Stimulated activated CD8-positive, alpha-beta memory T cell treated with anti-CD3 and anti-CD28 coated beads, Interleukin-7, amount 100 ng/mL, for 24 hours (primary cell): ENCODE measurements around the gene ZDHHC14.
"Not testable (repeated sequence)": the region's sequence is repeated elsewhere in the genome, so short reads cannot be mapped to it uniquely, and the experiment has no call there.

Experiments
- DNase-seq: peaks from one replicate; pipeline ENCODE4 v3.0.0-alpha.2; 2020; ENCODE audit warnings: low read depth

ZDHHC14 gene

DNA sequence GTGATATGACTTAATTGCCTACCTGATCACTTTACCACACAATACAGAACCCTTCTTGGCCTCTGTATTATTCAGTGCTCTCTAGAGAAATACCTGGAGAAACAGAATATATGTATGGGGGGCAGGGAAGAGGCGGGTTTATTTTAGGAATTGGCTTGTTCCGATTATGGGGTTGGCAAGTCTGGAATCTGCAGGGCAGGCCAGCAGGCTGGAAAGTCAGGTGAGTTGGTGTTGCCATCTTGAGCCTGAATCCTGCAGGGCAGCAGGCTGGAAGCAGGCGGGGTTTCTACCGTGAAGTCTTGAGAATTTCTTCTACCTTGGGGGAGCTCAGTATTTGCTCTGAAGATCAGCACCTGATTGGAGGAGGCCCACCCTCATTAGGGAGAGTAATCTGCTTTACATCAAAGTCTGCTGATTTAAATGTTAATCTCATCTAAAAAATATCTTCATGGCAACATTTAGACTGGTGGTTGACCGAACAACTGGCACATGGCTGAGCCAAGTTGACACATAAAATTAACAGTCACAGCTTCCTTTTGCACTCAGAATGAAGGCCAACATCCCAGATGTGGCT is 193.9 kb downstream of the ZDHHC14 start:
- no peak for DNase-seq

DNA sequence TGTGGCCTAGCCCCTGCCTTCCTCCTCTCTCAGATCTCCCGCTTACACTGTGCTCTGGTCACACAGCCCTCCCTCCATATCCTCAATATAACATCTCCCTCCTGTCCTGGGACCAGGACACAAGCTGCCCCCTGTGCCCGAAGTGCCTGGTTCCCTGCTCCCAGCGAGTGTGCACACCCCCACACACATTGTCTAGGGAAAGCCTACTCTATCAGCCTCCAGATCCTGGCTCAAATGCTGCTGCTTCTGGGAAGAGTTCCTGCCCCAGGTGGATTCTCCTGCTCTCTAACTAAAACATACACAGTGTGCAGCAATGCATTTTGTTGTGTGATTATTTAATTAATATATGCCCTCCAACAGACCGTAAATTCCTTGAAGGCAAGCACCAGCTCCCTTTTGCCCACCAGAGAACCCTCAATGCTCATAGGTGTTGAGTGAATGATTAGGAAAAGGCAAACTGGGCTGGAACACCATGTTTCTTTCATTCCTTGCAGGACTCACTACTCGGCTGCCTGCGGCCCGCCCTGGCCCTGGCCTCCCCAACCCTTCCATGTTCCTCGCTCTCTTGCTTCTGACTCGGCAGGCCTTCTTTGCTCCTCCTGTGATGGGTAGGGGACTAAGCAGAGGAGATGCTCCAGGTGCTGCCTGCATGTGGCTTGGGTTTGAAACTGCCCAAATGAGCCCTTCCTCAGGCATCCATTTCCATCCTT is 194.6 kb downstream of the ZDHHC14 start:
- DNase-seq: no peak

DNA sequence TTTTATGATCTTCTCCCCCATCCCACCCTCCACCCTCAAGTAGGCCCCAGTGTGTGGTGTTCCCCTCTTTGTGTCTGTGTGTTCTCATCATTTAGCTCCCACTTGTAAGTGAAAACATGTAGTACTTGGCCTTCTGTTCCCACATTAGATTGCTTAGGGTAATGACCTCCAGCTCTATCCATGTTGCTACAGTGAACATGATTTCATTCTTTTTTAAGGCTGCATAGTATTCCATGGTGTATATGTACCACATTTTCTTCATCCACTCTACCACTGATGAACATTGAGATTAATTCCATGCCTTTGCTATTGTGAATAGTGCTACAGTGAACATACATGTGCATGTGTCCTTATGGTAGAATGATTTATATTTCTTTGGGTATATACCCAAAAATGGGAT is 196.0 kb downstream of the ZDHHC14 start:
- DNase-seq: not testable (repeated sequence)

DNA sequence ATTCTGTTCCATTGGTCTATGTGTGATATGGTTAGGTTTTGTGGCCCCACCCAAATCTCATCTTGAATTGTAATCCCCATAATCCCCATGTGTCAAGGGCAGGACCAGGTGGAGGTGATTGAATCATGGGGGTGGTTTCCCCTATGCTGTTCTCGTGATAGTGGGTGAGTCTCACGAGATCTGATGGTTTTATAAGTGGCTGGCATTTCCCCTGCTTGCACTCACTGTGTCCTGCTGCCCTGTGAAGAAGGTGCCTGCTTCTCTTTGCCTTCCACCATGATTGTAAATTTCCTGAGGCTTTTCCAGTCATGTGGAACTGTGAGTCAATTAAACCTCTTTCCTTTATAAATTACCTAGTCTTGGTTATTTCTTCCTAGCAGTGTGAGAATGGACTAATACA is 197.5 kb downstream of the ZDHHC14 start:
- DNase-seq: not testable (repeated sequence)

DNA sequence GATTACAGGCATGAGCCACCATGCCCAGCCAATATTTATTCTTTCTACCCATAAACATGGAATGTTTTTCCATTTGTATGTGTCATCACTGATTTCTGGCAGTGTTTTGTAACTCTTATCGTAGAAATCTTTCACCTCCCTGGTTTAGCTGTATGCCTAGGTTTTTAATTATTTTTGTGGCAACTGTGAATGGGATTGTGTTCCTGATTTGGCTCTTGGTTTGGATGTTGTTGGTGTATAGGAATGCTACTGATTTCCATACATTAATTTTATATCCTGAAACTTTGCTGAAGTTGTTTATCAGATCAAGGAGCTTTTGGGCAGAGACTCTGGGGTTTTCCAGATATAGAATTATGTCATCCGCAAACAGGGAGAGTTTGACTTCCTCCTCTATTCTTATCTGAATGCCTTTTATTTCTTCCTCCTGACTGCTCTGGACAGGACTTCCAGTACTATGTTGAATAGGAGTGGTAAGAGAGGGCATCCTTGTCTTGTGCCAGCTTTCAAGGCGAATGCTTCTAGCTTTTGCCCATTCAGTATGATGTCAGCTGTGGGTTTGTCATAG is 198.6 kb downstream of the ZDHHC14 start:
- no peak for DNase-seq

DNA sequence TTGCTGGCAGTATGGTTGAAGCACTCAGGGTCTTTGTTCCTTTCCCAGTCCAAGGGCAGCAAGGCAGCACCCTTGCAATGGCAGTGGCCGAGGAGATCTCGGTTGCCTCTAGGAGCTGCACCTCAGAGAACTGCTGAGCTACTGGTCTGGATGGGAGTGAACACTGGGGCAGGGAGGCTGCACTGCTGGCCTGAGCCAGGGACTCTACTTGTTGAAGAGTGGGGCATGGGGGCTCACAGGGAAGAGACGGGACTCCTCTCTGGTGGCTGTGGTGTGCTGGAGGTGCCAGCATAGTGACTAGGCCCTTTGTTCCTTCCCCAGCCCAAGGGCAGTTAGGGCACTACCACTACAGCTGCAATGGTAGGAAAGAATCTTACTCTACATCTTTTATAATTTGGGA is 203.0 kb downstream of the ZDHHC14 start:
- DNase-seq: no peak

DNA sequence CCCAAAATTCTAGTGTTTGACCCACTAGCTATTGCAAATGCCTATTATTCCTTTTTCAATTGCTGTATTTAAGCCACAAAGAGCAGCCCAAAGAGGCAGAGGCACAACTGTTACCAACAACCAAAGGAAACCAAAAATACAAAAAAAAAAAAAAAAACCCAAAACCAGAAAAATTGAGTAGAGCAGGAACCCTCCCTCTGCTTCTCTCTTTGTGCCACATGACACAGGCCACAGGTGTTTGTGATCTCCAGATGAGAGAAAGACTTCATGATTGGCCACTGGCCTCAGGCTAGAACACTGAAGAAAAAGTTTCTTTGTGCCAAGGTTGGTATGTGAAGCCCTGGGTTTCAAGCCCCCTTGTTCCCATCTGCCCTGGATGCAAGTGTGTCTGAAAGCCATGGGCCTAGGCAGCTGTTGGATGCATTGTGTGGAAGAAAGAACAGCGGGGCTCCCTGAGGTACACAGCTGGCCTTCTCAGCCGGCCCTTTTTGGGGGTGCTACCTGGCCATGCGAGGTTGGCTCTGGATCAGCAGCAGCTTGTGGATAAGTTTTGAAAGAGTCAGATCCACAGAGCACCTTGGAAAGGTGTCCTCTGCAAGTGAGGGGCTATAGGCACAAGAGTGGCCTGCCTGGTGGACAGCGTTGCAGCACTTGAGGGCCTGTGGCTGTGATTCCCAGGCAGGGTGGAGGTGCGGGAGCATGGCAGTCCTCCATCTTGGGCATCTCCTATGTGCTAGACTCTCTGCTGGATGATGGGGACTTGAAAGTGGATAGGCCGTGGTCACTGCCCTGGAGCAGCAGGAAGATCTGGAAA is 204.5 kb downstream of the ZDHHC14 start:
- DNase-seq: no peak

DNA sequence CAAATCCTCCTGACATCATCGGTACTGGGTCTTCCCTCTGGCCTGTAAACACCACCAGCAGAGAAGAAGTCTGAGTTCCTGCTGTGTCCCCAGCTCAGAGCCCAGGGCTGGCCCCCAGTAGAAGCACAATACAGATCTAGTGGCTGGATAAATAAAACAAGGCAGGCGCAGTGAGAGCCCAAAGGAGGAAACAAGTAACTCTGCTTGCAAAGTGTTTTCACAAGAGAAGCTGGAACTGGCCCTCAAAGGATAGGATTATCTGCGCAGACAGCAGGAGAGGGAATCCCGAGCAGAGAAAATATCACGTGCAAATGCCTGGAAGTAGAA is 205.1 kb downstream of the ZDHHC14 start:
- no peak for DNase-seq

DNA sequence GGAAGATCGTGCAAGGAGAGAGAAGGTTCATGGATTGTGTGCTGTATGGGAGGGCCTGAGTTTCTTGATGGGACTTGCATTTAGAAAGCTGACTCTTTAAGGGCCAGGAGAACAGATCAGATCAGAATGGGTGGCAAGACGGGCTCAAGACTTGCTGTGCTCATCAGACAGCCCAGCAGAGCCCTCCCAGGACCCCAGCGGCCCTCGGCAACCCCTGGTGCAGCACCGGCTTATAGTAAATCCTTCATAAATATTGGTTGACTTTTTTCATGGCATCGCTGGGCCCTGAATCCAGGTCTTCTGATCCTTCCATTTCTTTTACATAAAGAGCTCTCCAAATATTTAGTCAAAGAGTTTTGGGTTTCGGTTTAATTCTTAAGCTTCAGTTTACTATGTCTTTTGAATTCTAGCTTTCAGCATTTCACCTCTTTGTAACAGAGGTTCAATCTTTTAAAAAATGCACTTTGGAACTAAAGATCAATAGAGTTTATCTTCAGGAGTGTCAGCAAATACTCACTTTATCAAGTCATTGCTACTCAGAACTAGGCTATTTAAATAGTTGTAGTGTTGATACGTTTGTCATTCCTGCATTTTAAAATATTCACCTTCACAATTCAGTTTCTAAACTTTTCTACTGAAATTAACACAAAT is 205.6 kb downstream of the ZDHHC14 start:
- DNase-seq: no peak

DNA sequence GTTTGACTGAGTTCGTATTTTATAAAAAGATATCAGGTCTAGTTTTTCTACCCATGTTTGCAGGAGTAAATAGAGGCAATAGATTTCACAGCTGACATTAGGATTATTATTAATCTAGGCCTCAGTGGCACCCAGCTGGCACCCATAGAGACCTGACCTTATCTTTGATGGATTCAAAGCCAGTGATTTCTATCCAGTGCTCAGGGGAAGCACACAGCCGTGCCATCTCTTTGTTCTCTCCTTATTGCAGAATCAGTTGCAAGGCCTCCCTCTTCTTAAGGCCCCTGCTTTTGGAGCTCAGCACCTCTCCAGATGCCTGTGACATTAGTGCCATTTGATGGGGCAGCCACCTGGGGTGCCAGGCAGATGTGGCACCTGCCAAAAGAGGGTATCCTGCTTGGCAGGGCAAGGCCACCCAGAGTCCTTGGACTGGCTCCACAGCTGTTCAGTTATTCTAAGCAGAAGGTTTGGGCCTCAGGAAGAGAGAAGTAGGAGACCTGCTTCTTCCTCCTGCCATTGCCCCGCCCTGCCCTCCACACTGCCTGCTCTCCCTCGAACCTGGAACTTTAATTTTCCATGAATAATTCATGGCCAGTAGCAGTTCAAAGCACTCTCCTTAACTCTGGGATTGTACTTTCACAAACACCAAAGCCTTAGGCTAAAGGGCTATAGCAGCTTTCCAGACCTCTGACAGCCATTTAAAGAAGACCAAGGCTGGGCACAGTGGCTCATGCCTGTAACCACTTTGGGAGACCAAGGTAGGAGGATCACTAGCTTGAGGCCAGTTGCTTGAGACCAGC is 206.3 kb downstream of the ZDHHC14 start:
- DNase-seq: no peak

DNA sequence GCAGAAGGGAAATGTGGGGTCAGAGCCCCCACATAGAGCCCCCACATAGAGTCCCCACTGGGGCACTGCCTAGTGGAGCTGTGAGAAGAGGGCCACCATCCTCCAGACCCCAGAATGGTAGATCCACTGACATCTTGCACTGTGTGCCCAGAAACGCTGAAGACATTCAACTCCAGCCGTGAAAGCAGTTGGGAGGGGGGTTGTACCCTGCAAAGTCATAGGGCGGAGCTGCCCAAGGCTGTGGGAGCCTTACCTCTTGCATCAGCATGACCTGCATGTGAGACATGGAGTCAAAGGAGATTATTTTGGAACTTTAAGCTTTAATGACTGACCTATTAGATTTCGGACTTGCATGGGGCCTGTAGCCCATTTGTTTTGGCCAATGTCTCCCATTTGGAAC is 209.7 kb downstream of the ZDHHC14 start:
- not testable (repeated sequence) for DNase-seq

DNA sequence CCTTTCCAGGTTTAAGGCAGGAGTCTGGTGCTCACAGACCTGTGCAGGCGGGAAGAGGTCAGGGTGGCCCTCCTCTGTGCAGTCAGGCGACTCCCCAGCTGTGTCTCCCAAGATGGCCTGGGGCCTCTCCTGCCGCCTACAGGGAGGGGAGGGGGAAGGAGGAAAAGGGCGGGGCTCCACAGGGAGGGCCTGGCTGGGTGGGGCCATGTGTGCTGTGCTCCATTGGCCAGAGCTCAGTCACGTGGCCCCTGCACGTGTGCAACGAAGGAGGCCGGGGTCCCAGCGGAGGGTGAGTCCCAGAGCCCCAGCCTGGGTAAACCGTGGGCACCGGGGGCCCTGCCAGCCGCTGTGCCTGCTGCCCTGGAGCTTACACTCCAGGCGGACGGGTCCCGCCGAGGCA is 211.6 kb downstream of the ZDHHC14 start:
- DNase-seq: no peak

DNA sequence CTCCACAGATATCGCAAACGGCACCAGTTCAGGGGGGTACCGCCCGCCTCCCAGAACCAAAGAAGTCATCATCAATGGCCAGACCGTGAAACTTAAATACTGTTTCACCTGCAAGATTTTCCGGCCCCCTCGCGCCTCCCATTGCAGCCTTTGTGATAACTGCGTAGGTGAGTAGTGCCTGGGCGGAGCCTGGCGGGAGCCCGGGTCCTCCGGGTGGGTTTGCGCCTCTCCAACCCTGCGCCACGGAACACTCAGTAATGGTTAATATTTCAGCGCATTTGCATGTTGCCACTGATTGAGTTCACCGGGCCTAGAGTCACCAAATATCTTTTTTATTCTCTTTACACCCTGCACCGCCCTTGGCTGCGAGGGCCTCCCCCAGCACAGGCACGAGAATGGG is 212.0 kb downstream of the ZDHHC14 start:
- DNase-seq: no peak

DNA sequence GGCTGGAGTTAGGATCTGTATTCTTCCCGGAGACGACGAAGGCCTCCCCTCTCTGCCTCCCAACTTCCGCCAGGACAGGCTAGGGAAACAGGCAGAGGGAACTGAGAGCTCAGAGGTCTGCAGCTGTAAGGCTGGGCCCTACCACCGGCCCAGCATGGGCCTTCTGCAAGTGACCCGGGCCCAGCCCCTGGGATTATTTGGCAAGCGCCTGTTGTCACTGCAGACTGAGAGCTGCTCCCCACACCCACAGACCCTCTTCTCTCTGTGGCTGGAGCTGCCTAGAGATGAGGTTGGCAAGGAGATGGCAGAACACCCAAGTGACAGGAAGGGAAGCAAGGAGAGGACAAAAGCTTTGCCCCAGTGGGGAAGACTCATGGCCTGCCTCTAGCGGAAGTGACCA is 212.6 kb downstream of the ZDHHC14 start:
- DNase-seq: no peak

DNA sequence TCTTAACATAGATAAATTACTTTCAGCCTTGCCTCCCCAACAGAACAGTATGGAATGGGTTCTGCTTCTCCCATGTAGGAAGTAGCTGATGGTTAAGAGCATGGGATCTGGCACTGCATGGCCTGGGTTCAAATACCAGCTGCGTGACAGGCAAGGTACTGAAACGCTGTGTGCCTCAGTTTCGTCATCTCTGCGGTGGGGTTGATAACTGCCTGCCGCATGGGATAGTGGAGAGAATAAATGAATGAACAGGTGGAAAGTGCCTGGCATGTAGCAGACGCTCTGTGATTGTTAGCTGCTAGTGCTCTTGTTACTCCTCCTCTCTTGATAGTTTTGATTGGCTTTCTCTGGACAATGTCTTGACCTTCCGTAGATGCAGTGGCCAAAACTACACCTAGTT is 213.3 kb downstream of the ZDHHC14 start:
- DNase-seq: no peak

DNA sequence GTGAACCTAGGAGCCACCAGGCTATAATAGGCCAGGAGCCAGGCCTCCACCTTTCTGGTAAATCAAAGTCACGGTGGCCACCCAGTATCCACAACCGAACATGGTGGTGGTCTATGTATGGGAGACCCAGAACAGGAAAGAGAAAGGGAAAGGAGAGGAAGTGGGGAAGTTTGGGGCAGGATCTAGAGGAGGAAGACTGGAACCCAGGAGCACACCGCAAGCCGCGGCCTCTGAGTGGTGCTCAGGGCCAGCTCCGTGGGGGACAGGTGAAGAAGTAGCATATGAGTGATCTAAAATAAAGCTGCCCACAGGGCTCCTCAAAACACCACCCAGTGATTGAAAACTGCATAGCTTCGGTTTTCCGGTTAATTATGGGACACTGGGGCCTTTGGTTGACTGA is 214.8 kb downstream of the ZDHHC14 start:
- no peak for DNase-seq

DNA sequence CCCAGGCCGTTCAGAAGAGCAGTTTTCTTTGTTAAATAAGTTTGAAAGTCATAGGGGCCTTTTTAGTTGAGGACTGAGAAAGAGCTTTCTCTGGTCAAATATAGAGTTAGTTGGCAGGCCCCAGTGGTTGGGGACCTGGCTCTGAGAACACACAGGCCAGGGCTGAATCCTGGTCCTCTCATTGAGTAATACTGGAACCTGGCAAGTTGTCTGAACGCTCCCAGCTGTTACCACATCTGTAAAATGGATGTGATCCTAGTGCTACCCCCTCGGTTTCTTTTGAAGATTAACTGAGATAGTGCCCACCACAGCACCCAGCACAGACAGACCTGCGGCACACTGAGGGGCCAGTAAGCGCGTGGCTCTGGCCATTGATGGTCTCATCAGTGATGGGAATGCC is 215.5 kb downstream of the ZDHHC14 start:
- DNase-seq: no peak

DNA sequence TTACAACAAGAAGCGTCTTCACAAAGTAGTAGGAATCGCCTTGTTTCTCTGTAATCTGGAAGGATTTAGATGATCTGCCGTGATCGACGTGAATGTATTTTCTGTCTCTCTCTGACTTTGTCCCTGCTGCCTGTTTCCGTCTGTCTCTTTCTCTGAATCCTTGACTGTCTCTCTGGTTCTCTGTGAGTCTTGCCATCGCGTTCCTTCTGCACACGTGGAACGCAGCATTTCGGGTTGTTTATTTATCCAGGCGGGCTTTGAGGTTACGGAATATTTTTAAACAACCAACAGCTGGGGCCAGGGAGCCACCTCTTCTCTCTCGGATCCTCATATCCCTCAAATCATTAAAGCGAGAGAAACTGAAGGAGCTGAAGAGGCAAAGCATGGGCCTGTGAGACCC is 215.9 kb downstream of the ZDHHC14 start:
- DNase-seq: no peak

DNA sequence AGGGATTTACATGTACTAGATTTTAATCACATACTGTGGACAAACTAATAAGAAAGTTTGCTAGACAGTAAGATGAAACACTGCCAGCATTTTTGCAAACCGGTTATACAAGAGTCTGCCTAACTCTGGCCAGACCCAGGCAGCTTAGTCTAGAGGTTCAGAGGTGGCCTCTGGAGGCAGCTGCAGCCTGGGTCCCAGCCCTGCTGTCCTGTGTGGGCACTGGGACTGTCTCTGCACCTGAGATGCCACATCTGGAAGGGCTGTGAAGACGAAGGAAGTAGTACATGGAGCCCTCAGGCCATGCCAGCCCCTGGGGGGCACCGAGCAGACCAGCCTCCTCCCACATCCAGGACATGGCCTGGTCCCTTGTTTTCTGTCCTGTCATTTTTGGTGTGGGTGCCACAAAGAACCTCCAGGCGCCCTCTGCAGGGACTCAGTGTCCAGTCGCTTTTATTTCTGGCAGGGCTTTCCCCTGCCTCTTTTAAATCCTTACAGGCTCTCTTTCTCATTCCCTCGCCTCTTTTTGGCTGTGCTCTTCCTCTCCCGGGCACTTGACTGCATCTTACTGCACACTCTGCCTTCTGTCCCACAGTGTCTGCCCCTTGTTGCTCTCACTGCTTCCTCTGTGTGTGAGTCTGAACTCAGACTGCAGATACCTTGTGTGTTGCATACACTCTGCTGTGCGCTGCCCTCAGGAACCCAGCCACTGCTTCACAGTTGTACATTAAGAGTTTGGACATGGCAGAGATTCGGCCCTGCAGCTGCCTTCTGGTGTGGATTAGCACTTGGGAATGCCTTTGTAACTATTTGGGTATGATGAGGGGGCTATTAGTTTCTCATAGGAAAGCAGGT is 216.7 kb downstream of the ZDHHC14 start:
- no peak for DNase-seq

DNA sequence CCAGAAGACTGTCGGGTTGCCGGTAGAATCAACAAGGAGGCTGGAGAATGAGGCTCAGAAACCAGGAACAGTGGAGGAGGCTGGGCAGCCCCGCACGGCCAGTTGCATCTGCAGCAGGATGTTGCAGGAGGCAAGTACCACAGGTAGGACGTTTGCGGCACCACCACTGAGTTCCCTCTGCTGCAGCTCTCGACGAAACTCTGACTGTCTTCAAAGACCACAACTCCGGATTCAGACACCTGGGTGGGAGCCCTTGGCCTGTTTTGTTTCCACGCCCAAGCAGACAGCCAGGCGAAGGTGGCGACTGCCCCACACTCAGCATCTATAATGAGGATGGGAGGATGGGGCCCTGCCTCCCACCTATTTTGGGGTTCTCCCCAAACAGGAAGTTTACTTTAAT is 218.2 kb downstream of the ZDHHC14 start:
- DNase-seq: no peak

DNA sequence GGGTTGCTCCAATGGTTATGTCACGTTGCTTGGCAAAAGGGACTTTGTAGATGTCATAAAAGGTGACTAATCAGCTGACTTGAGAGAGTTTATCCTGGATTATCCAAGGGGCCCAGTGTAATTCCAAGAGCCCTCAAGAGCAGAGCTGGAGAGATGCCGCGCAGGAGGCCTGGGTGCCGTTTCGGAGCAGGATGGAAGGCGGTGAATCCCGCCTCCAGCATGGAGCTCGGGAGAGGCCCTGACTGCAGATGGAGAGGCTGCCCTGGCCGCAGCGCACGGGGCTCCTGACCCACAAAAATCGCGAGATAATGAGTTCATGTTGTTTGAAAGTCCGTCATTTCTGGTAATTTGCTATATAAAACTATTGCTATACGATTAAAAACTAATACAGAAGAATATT is 219.8 kb downstream of the ZDHHC14 start:
- DNase-seq: no peak
